Activated B cell treated with CpG ODN at 0.5 μM for 24 hours (primary cell): ENCODE measurements around the gene GRIN1. TPM values are rescaled to one million over a fixed set of nuclear protein-coding genes. Genes with fewer than 3 reads are reported as not detected.

Source experiments
- ATAC-seq: fragments of 200-7000 bp; cut with Tn5 transposase; one replicate; pipeline ENCODE4 v1.10.0; 2021; ENCODE audit warnings: low read depth, mild to moderate bottlenecking, moderate library complexity
- CTCF ChIA-PET: fragments of 350-600 bp; sonication (Branson Sonifier 250); formaldehyde crosslinking; loops from one replicate; lab custom pipeline; 2021; ENCODE audit warnings: antibody characterized with exemption; lab: Charles Lee
- POLR2A ChIA-PET: fragments of 350-600 bp; sonication (Branson Sonifier 250); formaldehyde crosslinking; loops from one replicate; lab custom pipeline; 2021; ENCODE audit warnings: antibody characterized with exemption; lab: Charles Lee
- DNase-seq: peaks from one replicate; pipeline ENCODE4 v3.0.0; 2022
- H3K27ac Mint-ChIP-seq: one replicate; pipeline ENCODE4 v1.8.0; 2020; ENCODE audit warnings: mixed read lengths
- H3K27me3 Mint-ChIP-seq: one replicate; pipeline ENCODE4 v1.8.0; 2021; ENCODE audit warnings: mixed read lengths
- H3K36me3 Mint-ChIP-seq: one replicate; pipeline ENCODE4 v1.8.0; 2021; ENCODE audit warnings: low read depth, mixed read lengths
- H3K4me1 Mint-ChIP-seq: one replicate; pipeline ENCODE4 v1.8.0; 2021; ENCODE audit warnings: mixed read lengths
- H3K4me3 Mint-ChIP-seq: one replicate; pipeline ENCODE4 v1.8.0; 2020; ENCODE audit warnings: mild to moderate bottlenecking, mixed read lengths
- H3K9me3 Mint-ChIP-seq: one replicate; pipeline ENCODE4 v1.8.0; 2020; ENCODE audit warnings: mixed read lengths
- intact Hi-C: fragments of 100-400 bp; cut with micrococcal nuclease; formaldehyde crosslinking; loops from one replicate; pipeline ENCODE4 v1.15.1; 2024
- total RNA-seq: library from RNA; stranded (reverse); gene quantifications from 2 replicates; pipeline ENCODE4 v1.2.3, GENCODE V29; 2022
- TF ChIP-seq, protein P1 (sequence below): fragments of 200-600 bp; IDR thresholded peaks from one replicate; pipeline ENCODE4 v1.8.0; 2022; ENCODE audit warnings: antibody characterized with exemption, mild to moderate bottlenecking

Gene GRIN1
- total RNA-seq, 1 donor from 2014 or later, result 0.22 TPM

GRCh38 chr9:137174722-137175293, 35.9 kb downstream of the GRIN1 start:
- DNase-seq (no peak), ATAC-seq (no peak)
- Mint-ChIP-seq H3K4me3 (no peak overlapping the region), H3K9me3 (no peaks in the 10 kb centered on the region), H3K36me3 (peaks cover 24% of the 10 kb centered on the region), H3K4me1 (no peaks in the 10 kb centered on the region), H3K27ac (no peak overlapping the region), H3K27me3 (peaks cover 6% of the 10 kb centered on the region)
- intact Hi-C loops, result no loop called here
- POLR2A ChIA-PET, result interaction anchor here (0.5 kb wide), 2 partner anchors 47 to 358 kb away, joined by 3 to 5 read pairs; no protein-coding TSS in a partner anchor
- TF ChIP-seq, protein P1, sequence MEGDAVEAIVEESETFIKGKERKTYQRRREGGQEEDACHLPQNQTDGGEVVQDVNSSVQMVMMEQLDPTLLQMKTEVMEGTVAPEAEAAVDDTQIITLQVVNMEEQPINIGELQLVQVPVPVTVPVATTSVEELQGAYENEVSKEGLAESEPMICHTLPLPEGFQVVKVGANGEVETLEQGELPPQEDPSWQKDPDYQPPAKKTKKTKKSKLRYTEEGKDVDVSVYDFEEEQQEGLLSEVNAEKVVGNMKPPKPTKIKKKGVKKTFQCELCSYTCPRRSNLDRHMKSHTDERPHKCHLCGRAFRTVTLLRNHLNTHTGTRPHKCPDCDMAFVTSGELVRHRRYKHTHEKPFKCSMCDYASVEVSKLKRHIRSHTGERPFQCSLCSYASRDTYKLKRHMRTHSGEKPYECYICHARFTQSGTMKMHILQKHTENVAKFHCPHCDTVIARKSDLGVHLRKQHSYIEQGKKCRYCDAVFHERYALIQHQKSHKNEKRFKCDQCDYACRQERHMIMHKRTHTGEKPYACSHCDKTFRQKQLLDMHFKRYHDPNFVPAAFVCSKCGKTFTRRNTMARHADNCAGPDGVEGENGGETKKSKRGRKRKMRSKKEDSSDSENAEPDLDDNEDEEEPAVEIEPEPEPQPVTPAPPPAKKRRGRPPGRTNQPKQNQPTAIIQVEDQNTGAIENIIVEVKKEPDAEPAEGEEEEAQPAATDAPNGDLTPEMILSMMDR, result no peak
- CTCF ChIA-PET, result interaction anchor here (1.0 to 2.2 kb wide), 2 partner anchors 14 to 146 kb away, joined by 3 to 8 read pairs; partner anchors contain the start of gene SSNA1

- Mint-ChIP-seq H3K4me1 (no peaks in the 10 kb centered on the region), H3K36me3 (peaks cover 29% of the 10 kb centered on the region), H3K4me3 (no peak overlapping the region), H3K9me3 (no peaks in the 10 kb centered on the region), H3K27ac (no peak overlapping the region), H3K27me3 (peaks cover 3% of the 10 kb centered on the region)
- CTCF ChIA-PET, result interaction anchor here (1.0 to 2.2 kb wide), 2 partner anchors 14 to 146 kb away, joined by 3 to 8 read pairs; partner anchors contain the start of gene SSNA1
- TF ChIP-seq, protein P1, result no peak
- ATAC-seq, result no peak
- no peak for DNase-seq
- intact Hi-C loops, result no loop called here
- POLR2A ChIA-PET, result interaction anchor here (0.5 to 1.0 kb wide), 3 partner anchors 43 to 359 kb away, joined by 3 to 5 read pairs (median 5); no protein-coding TSS in a partner anchor
Observed at GRCh38 chr9:137175345-137175961, 36.5 kb downstream of the GRIN1 start.

DNA sequence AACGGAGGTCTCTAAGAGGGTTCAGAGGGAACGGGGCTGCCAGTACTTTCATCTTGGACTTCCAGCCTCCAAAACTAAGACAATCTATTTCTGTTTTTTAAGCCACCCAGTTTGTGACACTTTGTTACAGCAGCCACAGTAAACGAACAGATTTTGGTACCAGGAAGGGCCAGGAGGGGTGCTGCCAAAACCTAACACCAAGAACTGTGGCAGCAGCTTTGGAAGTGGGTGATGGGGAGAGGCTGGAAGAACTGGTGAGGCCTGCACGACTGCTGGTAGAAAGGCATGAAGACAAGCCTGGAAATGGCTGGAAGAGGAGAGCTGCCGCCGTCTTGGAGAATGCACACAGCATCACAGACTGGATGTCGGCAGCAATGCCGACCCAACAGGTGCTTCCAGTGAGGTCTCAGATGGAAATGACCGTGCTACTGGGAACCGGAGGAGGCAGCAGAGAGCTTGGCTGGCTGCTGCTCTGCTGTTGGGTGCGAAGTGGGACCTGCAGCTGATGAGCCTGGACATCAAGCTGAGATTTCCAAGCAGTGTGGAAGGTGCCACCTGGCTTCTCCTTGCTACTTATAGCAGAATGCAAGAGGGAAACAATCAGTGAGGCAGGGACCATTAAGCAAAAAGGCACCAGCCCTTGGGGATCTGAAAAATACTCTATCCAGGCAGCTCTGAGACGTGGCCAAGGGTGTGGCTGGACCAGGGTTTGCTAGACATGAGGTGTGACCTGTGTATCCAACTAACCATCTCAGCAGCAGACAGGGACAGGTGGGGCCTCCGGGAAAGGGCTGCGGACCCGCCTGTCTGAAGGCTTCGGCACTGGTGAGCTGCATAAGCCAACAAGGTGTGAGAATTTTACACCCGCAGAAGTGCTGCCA, 37.6 kb downstream of the GRIN1 start:
- DNase-seq, result no peak
- intact Hi-C loops, result no loop called here
- Mint-ChIP-seq H3K9me3 (no peaks in the 10 kb centered on the region), H3K27ac (no peak overlapping the region), H3K36me3 (peaks cover 35% of the 10 kb centered on the region), H3K4me1 (no peaks in the 10 kb centered on the region), H3K4me3 (no peak overlapping the region), H3K27me3 (no peaks in the 10 kb centered on the region)
- ChIA-PET CTCF (interaction anchor here (1.0 to 2.2 kb wide), 3 partner anchors 13 to 147 kb away, joined by 3 to 8 read pairs (median 3); partner anchors contain the start of gene SSNA1), POLR2A (interaction anchor here (0.8 to 1.0 kb wide), 3 partner anchors 12 to 46 kb away, joined by 4 to 5 read pairs (median 5); partner anchors contain the start of gene SSNA1)
- TF ChIP-seq, protein P1, result no peak
- ATAC-seq, result peak; percentile 54

- Mint-ChIP-seq H3K4me3 (no peak overlapping the region), H3K4me1 (no peaks in the 10 kb centered on the region), H3K27me3 (no peaks in the 10 kb centered on the region), H3K27ac (no peak overlapping the region), H3K9me3 (no peaks in the 10 kb centered on the region), H3K36me3 (peaks cover 50% of the 10 kb centered on the region)
- ATAC-seq, result no peak
- ChIA-PET CTCF (no interaction called here), POLR2A (no interaction called here)
- TF ChIP-seq, protein P1, result no peak
- no peak for DNase-seq
- intact Hi-C loops, result no loop called here
Observed at GRCh38 chr9:137178201-137178938, 39.4 kb downstream of the GRIN1 start.
